IPS-11a (cell line): ENCODE results near the gene RAB31.

Source experiments
- H3K4me3 ChIP-seq: one replicate; pipeline ENCODE4 v1.5.1; 2013; ENCODE audit warnings: low read depth, low read length, control low read depth

RAB31 gene

DNA sequence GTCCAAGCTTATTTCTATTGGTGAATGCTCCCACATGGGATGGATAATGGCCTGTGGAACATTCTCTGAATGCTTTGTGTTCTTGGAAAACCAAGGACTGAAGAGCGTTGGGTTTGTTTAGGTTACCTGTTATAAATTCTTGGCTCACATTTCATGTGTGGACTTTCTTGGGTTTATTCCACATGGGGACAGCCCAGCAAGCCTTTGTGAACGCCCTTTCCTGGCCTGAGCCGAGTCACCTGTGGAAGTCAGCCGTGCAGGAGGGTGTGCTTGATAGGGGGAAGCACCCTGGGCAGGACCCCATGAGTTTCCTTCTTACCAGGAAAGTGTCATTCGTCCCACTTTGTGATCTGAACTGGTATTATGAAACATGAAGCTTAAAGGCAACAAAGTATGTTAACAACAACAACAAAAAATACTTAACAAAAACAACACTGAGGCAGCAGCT, 4.1 kb downstream of the RAB31 start:
- H3K4me3 ChIP-seq: no peak overlapping the region

DNA sequence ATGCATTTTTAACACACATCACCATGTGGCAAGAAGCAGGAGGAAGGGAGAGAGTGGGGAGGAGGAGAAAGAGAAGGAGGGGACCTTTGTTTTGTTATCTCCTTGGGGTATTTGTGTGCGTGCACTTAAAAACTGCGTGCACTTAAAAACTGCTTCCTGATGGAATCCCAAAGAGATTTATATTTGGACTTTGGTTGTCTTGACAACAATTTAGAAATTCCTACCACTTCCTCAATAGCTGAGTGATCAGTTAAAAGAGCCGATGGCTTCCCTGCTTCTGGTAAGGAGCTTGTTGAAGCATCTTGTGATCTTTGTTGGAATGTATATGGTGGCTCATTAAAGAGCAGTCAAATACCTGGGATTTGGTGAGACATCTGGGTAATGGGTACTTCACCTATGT, 4.5 kb downstream of the RAB31 start:
- no peak overlapping the region for H3K4me3 ChIP-seq

DNA sequence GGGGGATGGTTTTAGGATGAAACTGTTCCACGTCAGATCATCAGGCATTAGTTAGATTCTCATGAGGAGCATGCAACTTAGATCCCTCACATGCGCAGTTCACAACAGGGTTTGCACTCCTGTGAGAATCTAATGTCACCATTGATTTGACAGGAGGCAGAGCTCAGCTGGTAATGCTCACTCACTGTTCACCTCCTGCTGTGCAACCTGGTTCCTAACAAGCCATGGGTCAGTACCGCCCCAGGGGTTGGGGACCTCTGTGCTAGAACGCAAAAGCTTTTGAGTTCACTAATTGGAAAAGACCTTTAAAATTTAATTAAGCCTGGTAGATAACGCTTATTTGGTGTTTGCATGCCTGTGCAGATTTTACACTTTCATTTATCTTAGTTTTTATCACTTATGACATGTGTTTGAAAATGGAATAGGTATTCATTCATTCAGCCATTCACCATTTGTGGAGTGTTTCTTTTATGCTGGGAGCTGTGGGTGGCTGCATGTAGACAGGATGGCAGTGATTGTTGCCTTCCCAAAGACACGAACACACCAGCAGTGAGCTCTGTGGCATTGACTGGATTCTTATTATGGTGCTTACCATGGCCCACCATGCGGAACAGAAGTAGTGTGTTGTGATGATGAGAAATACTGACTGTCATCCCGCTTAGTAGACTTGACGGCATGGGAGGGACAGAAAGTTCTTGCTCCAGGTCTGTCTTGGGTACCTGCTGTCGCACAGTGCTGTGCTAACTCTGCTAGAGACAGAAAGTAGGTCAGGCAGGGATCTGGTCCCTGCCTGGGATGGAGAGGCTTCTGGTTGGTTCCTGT, 6.4 kb downstream of the RAB31 start:
- H3K4me3 ChIP-seq: no peak overlapping the region

DNA sequence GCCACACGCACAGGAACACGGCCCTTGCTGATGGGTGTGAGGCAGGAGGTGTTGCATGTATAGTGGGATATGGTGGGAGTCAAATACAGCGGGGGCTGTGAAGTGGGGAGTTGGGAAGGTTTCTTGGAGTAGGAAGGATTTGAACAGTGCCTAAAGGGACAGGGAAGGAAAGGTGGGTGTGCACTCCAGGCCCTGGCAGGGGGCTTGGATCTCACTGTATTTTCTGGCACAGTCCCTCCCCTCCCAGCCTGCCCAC, 6.9 kb downstream of the RAB31 start:
- no peak overlapping the region for H3K4me3 ChIP-seq

DNA sequence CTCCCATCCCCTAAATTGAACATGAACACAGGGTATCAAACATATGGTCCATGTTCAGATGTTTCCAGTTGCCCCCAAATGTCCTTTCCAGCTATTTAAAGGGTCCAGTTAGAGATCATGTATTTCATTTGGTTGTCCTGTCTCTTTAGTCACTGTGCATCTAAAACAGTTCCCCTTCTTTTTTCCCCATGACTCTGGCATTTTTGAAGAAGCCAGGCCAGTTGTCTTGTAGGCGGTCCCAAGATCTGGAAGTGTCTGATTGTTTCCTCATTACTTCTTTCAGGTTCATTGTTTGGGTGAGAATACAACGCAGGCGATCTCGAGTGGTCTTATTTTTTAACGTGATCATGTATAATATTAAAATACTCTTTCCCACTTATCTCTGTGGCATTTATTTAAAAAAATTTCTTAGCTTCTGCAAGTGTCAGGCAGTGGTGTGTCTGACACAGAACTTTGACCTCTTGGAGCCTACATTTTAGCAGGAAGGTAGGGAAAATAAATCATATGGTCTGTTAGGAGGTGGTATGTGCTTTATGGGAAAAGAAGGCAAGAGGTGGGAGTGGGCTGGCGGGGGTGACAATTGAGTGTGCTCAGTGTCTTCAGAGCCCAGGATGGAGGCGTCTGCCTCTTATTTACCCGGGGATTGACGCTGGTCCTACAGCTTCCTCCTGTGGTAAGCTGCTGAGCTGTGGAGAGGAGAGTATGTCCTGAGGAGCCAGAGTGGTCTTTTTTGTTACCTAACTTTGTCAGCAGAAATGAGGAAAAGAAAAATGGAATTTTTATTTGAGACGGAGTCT, 8.1 kb downstream of the RAB31 start:
- no peak overlapping the region for H3K4me3 ChIP-seq

DNA sequence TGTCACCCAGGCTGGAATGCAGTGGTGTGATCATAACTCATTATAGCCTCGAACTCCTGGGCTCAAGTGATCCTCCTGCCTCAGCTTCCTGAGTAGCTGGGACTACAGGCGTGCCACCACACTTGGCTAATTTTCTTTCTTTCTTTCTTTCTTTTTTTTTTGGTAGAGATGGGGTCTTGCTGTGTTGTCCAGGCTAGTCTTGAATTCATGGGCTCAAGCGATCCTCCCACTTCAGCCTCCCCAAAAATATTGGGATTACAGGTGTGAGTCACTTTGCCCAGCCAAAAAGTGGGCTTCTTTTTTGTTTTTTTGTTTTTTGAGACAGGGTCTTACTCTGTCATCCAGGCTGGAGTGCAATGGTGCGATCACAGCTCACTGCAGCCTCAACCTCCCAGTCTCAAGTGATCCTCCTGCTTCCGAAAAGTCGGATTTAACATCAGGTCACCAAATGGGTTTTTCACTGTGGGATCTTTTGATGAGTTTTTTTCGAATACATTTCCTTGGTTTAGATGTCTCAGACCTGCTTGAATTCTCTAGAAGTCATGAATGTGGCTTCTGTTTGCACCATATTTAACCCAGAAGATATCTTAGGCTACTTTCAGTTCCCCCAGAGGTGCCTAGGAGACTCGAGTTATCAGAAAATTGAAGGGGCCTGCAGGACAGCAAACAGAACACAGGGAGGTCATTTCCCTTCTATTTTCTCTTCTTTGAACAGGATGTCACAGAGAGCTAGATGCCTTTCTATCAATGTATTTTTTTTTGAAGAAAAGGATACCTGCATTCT, 8.9 kb downstream of the RAB31 start:
- no peak overlapping the region for H3K4me3 ChIP-seq

DNA sequence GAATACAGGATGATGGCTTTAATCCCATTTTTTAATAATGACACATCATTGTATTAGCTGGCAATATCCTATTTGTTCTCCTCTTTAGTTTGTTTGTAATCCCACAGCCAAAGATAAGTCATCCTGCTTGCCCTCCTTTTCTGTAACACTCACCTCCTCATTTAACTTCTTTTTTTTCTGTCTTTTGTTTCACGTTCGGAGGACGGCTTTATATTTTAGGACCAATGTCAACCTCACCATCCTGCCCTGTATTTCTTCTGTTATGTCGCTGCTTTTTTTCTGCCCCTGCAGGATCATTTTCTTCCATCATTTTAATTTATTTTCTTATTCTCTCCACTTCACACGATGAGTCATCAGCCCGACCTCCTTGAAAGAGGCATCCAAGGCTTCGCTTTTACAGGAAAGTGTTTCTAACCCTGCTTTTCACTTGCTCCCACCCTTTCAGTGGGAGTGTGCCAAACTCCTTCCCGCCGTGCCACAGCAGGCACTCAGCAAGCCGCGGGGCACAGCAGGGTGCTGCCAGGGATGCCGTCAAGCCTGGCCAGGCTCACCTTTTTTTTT, 11.4 kb downstream of the RAB31 start:
- H3K4me3 ChIP-seq: no peak overlapping the region

DNA sequence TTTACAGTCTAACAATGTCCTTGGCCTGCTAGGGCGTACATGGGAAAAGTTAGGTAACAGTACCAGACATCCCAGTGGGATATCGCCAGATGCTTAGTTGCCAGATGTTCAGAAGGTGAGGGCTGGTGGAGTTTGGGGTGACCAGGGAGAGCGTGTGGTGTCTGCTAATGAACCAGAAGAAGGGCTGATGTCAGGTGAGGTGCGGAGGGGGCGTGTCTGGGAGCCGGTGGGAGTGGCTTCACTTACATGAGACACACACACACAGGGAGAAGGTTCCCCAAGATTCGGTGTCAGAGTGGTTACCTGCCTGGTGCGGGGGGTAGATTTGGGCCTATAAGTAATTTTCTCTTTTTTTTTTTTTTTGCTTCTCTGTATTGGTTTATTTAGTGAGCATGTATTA, 12.2 kb downstream of the RAB31 start:
- H3K4me3 ChIP-seq: no peak overlapping the region

DNA sequence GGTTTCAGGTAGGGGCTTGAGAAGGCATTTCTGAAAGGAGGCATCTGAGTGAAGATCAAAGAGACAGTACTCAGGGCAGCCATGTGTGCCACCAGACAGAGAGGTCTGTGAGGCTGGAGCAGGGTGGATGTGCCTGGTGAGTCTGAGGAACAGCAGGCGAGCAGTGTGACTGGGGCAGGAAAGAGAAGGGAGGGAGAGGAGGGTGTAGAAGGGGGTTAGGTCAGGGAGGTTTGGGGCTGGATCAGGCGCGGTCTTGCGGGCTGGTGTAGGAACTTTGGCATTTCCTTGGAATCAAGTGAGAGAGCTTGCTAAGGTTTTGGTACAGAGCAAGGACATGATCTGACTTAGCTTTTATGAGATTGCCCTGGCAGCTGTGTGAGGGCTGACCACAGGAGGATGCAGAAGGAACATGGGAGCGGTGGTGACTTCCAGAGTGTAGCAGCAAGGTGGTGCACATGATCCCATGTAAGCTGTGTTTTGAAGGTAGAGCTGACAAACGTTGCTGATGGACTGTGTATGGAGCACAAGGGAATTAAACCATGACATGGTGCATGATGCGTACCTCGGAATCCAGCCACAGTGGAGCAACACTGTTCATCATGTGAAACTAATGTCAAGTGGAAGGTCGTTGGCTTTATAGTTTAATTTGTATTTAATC, 13.9 kb downstream of the RAB31 start:
- H3K4me3 ChIP-seq: no peak overlapping the region

DNA sequence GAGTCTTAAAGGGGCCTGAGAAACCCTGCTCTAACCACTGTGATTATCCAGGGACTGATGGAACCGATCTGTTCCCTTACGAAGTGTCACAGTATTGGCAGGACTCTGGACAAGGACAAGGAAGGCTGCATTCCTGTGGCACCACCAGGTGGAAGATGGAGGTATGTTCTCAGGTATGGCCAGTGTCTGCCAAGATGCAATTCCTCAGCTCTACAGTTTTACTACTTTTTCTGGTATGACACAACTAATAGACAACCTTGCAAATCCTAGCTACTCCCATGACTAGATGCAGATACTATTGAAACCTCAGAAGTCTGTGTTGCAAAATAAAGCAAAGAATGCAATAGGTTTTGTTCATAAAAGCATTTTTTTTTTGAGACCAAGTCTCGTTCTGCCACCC, 14.6 kb downstream of the RAB31 start:
- no peak overlapping the region for H3K4me3 ChIP-seq

DNA sequence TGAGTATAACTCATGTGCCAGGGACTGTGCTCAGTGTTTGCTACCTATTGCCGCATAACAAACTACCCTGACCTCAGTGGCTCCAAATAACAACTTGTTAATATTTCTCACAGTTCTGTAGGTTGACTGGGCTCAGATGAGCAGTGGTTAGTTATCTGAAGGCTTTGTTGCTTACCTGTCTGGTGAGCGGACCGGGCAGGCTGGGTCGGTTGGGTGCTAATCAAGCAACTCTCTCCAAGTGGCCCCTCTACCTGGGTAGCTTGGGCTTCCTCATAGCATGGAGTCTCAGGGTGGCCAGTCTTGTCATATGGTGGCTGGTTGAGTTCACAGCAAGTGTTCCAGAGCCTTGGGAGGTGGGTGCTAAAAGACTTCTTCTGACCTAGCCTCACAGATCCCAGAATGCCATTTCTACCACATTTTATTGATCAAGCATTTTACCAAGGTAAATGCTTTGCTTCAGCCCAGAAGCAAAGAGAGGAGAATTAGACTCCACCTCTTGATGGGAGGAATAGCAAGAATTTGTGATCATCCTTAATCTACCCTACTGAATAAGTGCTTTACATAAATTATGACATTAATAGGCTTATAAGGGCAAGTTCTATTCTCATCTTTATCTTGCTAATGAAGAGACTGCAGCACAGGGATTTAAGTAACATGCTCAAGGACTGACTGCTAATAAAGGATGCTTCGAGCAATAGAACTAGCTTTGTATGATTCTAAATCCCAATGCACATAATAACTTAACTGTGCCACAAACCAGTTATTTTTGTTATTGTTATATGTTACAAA, 16.9 kb downstream of the RAB31 start:
- H3K4me3 ChIP-seq: no peak overlapping the region

DNA sequence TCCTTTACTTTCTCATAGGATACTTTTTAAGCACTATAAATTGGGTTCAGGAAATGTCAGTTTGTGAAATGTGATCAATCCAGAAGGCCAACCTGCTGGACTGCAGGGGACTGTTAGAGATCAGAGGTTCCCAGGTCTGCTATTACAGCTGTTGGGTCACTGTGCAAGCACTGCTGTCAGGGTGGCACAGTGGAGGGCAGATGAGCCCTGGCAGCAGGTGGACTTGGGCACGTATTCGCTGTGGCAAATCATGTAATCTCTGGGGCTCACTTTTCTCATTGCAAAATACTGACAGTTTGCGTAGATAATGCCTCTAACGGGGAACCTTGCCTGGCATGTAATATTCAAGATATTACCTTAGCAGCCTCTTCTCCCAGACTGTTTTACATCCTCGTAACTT, 18.1 kb downstream of the RAB31 start:
- no peak overlapping the region for H3K4me3 ChIP-seq

DNA sequence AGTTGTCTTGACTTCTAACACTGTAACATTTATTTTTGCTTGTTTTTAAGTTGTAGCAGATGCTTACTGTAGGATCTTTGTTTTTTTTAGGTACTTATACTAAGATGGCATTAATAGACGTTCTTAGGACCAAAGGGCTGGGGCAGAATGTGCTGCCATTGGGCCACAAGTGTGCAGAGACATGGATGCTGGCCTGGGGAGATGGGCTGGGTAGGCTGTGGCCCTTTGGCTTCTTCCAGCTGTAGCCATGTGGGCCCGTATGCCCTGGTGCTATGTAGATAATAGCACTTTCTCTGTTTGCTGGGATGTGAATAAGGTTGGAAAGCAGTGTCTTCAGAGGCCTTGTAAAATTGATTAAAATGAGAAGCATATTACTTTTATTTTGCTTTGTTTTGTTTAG, 18.8 kb downstream of the RAB31 start:
- H3K4me3 ChIP-seq: no peak overlapping the region

DNA sequence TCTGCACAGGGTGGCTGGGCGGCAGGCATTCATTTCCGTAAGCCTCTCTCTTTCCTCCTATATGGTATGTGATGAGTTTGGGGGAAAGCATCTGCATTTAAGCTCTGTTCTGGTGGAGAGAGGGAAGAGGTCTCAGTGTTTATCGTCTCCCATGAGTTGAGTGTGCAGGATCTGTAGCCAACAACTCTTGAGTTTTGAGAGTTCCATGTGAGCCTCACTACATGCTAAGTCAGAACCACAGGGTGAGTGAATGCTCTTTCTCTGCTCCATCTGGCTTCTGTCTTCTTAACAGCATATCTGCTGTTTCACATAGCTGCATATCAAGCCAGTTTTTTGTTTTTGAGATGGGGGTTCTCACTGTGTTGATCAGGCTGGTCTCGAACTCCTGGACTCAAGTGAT, 22.7 kb downstream of the RAB31 start:
- no peak overlapping the region for H3K4me3 ChIP-seq

DNA sequence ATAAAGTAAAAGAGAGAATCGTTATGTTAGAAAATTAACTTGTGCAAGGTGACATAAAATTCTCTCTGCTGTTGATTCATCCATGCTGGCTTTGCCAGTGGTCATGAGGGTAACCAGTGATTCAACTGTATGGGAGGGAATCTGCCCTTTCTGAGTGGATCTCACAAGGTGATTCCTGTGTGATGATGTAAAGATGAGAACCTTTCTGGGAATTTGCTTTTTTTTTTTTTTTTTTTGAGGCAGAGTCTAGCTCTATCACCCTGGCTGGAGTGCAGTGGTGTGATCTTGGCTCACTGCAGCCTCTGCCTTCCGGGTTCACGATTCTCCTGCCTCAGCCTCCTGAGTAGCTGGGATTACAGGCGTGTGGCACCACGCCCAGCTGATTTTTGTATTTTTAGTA, 23.3 kb downstream of the RAB31 start:
- no peak overlapping the region for H3K4me3 ChIP-seq

DNA sequence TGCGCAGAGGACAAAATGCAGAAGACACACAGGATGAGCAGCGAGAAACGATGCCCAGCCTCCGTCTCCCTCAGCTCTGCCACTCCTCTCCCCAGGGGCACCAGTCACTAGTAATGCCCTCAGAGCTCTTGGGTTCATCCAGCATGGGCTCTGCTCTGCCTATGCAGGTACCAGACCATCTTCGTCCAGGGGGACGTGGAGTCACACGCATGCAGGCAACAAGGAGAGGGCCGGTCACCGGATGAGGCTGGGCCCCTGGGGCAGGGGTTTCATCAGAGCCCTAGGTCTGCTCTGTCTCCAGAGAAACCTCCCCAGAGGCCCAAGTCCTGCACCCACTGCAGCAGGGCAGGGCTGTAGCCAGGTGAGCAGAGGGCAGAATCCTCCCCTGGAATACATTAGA, 23.9 kb downstream of the RAB31 start:
- H3K4me3 ChIP-seq: no peak overlapping the region

DNA sequence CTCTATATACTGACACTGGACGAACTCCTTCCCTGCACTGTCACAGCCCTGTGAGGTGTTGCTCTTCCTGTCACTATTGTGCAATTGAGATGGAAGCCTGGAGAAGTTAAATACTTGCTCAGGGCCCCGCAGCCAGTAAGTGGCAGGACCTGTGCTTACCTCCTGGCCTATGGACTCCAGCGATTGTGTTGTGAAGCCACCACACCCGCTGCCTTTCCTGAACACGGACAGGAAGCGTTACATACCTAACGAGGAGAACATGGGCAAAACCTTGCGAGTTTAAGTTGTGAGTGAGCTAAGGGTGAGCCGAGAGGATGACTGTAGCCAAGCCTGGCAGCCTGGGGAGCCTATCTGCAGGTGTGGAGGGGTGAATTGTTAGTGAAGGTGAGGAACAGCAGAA, 26.1 kb downstream of the RAB31 start:
- no peak overlapping the region for H3K4me3 ChIP-seq

DNA sequence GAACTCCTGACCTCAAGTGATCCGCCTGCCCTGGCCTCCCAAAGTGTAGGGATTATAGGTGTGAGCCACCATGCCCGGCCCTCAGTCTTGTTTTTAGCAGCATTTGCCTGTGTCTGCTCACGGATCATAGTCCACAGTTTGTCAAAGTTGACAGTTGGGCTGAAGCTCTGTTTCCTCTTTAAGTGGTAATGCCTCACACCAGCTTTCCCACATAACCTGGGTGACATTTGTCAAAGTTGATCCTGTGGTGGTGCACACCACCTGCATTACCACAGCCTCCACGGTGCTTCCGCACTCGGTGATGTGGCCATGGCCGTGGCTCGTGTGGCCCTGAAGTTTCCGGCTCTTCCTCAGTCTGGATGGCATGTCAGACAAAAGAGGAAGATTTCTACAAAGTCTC, 27.1 kb downstream of the RAB31 start:
- H3K4me3 ChIP-seq: no peak overlapping the region

DNA sequence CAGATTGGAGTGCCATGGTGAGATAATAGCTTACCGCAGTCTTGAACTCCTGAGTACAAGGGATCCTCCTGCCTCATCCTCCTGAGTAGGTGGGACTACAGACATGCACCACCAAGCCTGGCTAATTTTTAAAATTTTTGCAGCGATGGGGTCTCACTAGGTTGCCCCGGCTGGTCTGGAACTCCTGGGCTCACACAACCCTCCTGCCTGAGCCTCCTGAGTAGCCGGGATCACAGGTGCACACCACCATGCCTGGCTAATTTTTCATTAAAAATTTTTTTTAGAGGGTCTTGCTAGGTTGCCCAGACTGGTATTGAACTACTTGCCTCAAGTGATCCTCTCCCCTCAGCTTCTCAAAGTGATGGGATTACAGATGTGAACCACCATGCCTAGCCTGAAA, 27.8 kb downstream of the RAB31 start:
- no peak overlapping the region for H3K4me3 ChIP-seq

DNA sequence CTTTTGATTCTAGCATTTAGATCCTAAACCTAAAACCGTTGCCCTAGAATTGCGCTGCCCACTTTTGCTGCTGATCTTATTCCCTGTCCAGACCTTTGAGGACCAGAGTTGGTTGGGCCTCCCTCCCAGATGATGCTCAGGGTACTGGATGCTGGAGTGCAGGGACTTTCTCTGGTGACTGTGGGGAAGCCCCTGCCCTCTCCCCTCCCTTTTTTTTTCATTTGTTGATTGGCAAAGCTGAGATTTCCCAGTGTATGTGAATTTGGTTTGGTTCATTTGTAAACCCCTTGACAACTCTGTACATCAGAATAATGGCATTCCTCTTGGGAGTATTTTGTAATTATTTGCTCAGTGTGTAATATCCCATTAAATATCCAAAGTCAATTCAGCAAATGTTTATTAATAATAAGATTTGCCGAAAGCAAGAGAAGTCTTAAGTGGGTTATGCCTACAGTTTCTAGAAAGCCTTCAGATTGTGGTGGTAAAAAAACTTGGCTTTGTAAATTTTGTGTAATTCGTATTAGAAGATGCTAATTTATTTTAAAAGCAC, 28.3 kb downstream of the RAB31 start:
- H3K4me3 ChIP-seq: no peak overlapping the region
